Smooth muscle cell (in vitro differentiated cells): ENCODE results near the gene OR11A1. TPM values are rescaled to one million over a fixed set of nuclear protein-coding genes. Genes with fewer than 3 reads are reported as not detected.

Experiments used
- DNase-seq: peaks from one replicate; lab custom pipeline; 2025; ENCODE audit not compliant: unreplicated experiment; lab: John Stamatoyannopoulos, UW
- H2AFZ ChIP-seq: fragments of 200-600 bp; sonication (generic); 2 replicates; pipeline ENCODE4 v1.6.0; 2016; ENCODE audit warnings: antibody characterized with exemption, low read depth, mild to moderate bottlenecking
- H3F3A ChIP-seq: fragments of 200-600 bp; sonication (generic); 2 replicates; pipeline ENCODE4 v1.6.0; 2017; ENCODE audit warnings: antibody characterized with exemption, low read depth
- H3K27ac ChIP-seq: fragments of 200-600 bp; sonication (generic); 2 replicates; pipeline ENCODE4 v1.5.1; 2016; ENCODE audit warnings: low read depth, mild to moderate bottlenecking
- H3K27me3 ChIP-seq: fragments of 200-600 bp; sonication (generic); 2 replicates; pipeline ENCODE4 v1.6.1; 2016; ENCODE audit warnings: low read depth, mild to moderate bottlenecking
- H3K36me3 ChIP-seq: fragments of 200-600 bp; sonication (generic); 2 replicates; pipeline ENCODE4 v1.5.1; 2016; ENCODE audit warnings: low read depth
- H3K4me1 ChIP-seq: fragments of 200-600 bp; sonication (generic); 2 replicates; pipeline ENCODE4 v1.5.1; 2016; ENCODE audit warnings: low read depth
- H3K4me2 ChIP-seq: fragments of 200-600 bp; sonication (generic); 2 replicates; pipeline ENCODE4 v1.6.0; 2016; ENCODE audit warnings: mild to moderate bottlenecking
- H3K4me3 ChIP-seq: fragments of 200-600 bp; sonication (generic); 2 replicates; pipeline ENCODE4 v1.5.1; 2016; ENCODE audit warnings: mild to moderate bottlenecking
- H3K79me2 ChIP-seq: fragments of 200-600 bp; sonication (generic); 2 replicates; pipeline ENCODE4 v1.6.0; 2016; ENCODE audit warnings: low read depth, mild to moderate bottlenecking
- H3K9ac ChIP-seq: fragments of 200-600 bp; sonication (generic); 2 replicates; pipeline ENCODE4 v1.6.0; 2016; ENCODE audit warnings: low read depth
- H3K9me3 ChIP-seq: fragments of 200-600 bp; sonication (generic); replicated peaks from 2 replicates; pipeline ENCODE4 v1.5.1; 2016; ENCODE audit warnings: low read depth
- H4K20me1 ChIP-seq: fragments of 200-600 bp; sonication (generic); 2 replicates; pipeline ENCODE4 v1.6.0; 2016; ENCODE audit warnings: low read depth
- WGBS: methylation state at CpG from one replicate; pipeline ENCODE4 v1.1.7; 2016; ENCODE audit warnings: low lambda C conversion rate; 5-methylcytosine and 5-hydroxymethylcytosine counted together
- polyA plus RNA-seq: library from polyadenylated mRNA; unstranded; fragments of >200 nt; fragmentation: Nextera tagmentation; extraction: Ambion mirVana; gene quantifications from 2 replicates; pipeline ENCODE4 v1.2.1, GENCODE V29; 2016
- total RNA-seq: library from RNA; depleted of rRNA; stranded (reverse); fragments of >200 nt; gene quantifications from 2 replicates; pipeline ENCODE4 v1.2.3, GENCODE V29; 2014
- TF ChIP-seq, protein P1 (sequence below): fragments of 200-600 bp; sonication (generic); IDR thresholded peaks from 2 replicates; pipeline ENCODE4 v1.5.1; 2017; ENCODE audit warnings: borderline replicate concordance, mild to moderate bottlenecking, antibody characterized with exemption; ENCODE audit not compliant: insufficient read depth, poor library complexity, severe bottlenecking

The OR11A1 gene
- total and polyA plus RNA-seq, 2 experiments from 2014 or later = not detected

- TF ChIP-seq, protein P1, sequence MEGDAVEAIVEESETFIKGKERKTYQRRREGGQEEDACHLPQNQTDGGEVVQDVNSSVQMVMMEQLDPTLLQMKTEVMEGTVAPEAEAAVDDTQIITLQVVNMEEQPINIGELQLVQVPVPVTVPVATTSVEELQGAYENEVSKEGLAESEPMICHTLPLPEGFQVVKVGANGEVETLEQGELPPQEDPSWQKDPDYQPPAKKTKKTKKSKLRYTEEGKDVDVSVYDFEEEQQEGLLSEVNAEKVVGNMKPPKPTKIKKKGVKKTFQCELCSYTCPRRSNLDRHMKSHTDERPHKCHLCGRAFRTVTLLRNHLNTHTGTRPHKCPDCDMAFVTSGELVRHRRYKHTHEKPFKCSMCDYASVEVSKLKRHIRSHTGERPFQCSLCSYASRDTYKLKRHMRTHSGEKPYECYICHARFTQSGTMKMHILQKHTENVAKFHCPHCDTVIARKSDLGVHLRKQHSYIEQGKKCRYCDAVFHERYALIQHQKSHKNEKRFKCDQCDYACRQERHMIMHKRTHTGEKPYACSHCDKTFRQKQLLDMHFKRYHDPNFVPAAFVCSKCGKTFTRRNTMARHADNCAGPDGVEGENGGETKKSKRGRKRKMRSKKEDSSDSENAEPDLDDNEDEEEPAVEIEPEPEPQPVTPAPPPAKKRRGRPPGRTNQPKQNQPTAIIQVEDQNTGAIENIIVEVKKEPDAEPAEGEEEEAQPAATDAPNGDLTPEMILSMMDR = no peak
- no peaks in the 10 kb centered on the region for H3K9me3 ChIP-seq
- no peaks in the 10 kb centered on the region for H3K27me3 ChIP-seq
- no peak overlapping the region for H3K4me3 ChIP-seq
- H3K4me1 ChIP-seq = no peaks in the 10 kb centered on the region
- H3K4me2 ChIP-seq = no peak overlapping the region
- no peaks in the 10 kb centered on the region for H3K79me2 ChIP-seq
- no peak overlapping the region for H3K9ac ChIP-seq
- WGBS = 85% methylated on average over 5 of the region's 5 CpGs
- H3K27ac ChIP-seq = peak overlapping the region; percentile 19
- DNase-seq = no peak
- no peaks in the 10 kb centered on the region for H3K36me3 ChIP-seq
- no peak overlapping the region for H2AFZ ChIP-seq
- H3F3A ChIP-seq = no peaks in the 10 kb centered on the region
- H4K20me1 ChIP-seq = no peaks in the 10 kb centered on the region
Measured at GRCh38 chr6:29502597-29502996, 45.7 kb upstream of the OR11A1 start.

DNA sequence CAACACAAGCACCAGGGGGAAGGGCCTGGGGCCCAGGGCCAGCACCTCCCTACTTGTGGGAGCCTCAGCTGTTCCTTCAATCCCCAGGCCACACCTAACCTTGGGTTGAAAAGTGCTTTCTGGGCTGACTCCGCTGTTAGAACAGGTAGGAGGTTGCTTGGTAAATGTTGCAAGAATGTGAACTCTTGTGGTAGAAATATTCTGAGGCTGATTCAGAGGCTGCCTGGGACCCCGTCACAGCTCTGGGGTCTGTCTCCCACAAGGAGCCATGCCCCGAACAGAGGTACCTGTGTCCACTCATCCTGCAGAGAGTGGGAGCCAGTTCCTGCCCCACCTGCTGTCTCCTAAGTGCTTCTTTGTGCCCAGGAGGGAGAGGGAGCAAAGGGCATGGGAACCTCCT, 45.3 kb upstream of the OR11A1 start:
- H2AFZ ChIP-seq = no peak overlapping the region
- no peaks in the 10 kb centered on the region for H3K9me3 ChIP-seq
- no peak overlapping the region for H3K4me2 ChIP-seq
- H3K4me3 ChIP-seq = no peak overlapping the region
- no peaks in the 10 kb centered on the region for H3F3A ChIP-seq
- H3K4me1 ChIP-seq = no peaks in the 10 kb centered on the region
- TF ChIP-seq, protein P1 = no peak
- H4K20me1 ChIP-seq = no peaks in the 10 kb centered on the region
- no peaks in the 10 kb centered on the region for H3K36me3 ChIP-seq
- H3K9ac ChIP-seq = no peak overlapping the region
- no peaks in the 10 kb centered on the region for H3K27me3 ChIP-seq
- no peak for DNase-seq
- 95% methylated on average over 3 of the region's 3 CpGs for WGBS
- peak overlapping the region; percentile 19 for H3K27ac ChIP-seq
- H3K79me2 ChIP-seq = no peaks in the 10 kb centered on the region

GRCh38 chr6:29501106-29501505, 44.2 kb upstream of the OR11A1 start:
- Histone ChIP-seq H3K27ac (no peak overlapping the region), H3K9me3 (no peaks in the 10 kb centered on the region), H2AFZ (no peak overlapping the region), H3K9ac (no peak overlapping the region), H3K79me2 (no peaks in the 10 kb centered on the region), H4K20me1 (no peaks in the 10 kb centered on the region), H3K27me3 (no peaks in the 10 kb centered on the region), H3K4me3 (no peak overlapping the region), H3K4me2 (no peak overlapping the region), H3K36me3 (no peaks in the 10 kb centered on the region), H3F3A (no peaks in the 10 kb centered on the region), H3K4me1 (no peaks in the 10 kb centered on the region)
- no peak for DNase-seq
- 88% methylated on average over 6 of the region's 6 CpGs for WGBS
- TF ChIP-seq, protein P1 = no peak

DNA sequence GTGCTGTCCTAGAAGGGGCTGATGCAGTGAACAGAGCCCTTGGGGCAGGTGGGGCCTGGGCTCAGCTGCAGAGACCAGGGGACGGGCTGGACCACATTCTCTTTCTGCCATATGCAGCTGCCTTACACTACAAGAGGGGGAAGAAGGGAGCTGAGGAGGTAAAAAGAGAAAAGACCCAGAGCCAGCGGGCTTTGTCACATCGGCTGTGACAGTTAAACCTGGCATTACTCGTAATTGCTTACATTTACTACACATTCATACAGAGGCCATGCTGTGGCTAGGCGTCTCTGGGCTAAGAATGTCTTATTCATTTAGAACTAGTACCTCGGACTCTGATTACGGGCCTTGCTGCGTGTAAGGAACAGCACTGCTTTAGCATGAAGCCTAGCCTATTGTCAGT, 43.7 kb upstream of the OR11A1 start:
- H3F3A ChIP-seq = no peaks in the 10 kb centered on the region
- 82% methylated on average over 8 of the region's 8 CpGs for WGBS
- H3K36me3 ChIP-seq = no peaks in the 10 kb centered on the region
- H3K27me3 ChIP-seq = no peaks in the 10 kb centered on the region
- H4K20me1 ChIP-seq = no peaks in the 10 kb centered on the region
- no peak overlapping the region for H3K27ac ChIP-seq
- H3K9ac ChIP-seq = no peak overlapping the region
- H3K79me2 ChIP-seq = no peaks in the 10 kb centered on the region
- TF ChIP-seq, protein P1 = no peak
- H3K4me3 ChIP-seq = no peak overlapping the region
- H3K9me3 ChIP-seq = no peaks in the 10 kb centered on the region
- H3K4me1 ChIP-seq = no peaks in the 10 kb centered on the region
- H2AFZ ChIP-seq = no peak overlapping the region
- no peak overlapping the region for H3K4me2 ChIP-seq
- DNase-seq = no peak
